ENCODE results near the gene KIF1B.
A peak's percentile ranks its signal among the peaks of the same experiment; 100 is the strongest.
"Not testable (repeated sequence)": the region's sequence is repeated elsewhere in the genome, so short reads cannot be mapped to it uniquely, and the experiment has no call there.

The KIF1B gene

DNA sequence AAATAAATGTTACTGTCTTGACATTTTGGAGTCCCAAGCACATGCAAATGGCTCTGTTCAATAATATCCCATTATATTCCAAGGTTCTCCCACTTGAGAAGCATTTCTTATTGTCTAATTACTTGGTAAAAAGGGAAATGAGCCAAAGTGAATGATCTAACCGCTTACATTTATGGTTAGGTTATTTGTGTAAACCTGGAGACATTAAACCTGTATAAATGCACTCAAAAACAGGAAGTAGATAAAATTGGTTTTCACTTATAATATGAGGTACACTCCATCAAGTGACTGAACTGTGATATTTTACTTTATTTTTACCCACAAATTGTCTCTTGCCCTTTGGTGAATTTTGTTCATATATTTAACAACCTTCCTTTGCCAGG is 26.8 kb downstream of the KIF1B start:
- no peak for DNase-seq

DNA sequence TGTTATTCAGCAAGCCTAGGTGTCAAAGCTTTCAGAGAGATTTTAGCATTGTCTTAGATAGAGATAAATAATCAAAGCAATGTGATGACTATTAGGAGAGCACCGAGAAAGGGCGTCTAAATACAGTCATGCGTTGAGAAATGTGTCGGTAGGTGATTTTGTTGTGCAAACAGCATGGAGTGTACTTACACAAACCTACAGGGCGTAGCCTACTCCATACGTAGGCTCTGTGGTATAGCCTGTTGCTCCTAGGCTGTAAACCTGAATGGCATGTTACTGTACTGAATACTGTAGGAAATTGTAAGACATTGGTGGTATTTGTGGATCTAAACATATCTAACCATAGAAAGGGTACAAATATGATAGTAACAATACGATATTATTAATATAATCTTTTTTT is 31.8 kb downstream of the KIF1B start:
- DNase-seq = no peak

DNA sequence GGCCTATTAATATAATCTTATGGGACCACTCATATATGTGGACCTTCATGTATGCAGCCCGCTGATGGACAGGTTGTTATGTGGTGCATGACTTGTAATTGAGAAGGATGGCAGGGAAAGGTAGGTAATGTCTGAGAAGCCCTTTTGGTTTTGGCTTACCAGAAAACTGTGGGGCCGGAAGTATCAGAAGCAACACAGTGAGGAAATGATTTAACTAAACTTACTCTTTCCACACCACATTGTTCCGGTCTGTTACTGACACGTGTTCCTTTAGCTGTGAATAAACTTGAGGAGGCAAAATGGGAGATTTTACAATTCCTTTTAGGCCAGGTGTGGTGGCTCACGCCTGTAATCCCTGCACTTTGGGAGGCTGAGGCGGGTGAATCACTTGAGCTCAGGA is 32.4 kb downstream of the KIF1B start:
- no peak for DNase-seq

DNA sequence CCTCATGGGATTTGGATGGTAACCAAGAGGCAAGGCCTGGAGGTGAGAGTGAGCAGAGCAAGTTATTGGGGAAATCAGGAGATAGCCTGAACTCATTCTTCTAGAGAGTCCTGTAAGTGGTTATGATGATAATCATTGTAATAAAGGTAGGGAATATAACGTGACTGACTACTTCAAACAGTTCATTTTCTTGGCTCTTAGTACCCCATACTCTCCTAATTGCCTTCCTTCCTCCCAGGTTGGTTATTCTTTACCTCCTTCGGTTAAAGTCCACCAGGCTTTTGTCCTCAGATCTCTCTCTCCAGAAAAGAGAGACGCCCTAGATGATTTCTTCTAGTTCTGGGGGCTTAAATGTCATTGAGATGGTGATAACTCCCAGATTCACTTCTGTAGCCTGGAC is 35.3 kb downstream of the KIF1B start:
- no peak for DNase-seq

DNA sequence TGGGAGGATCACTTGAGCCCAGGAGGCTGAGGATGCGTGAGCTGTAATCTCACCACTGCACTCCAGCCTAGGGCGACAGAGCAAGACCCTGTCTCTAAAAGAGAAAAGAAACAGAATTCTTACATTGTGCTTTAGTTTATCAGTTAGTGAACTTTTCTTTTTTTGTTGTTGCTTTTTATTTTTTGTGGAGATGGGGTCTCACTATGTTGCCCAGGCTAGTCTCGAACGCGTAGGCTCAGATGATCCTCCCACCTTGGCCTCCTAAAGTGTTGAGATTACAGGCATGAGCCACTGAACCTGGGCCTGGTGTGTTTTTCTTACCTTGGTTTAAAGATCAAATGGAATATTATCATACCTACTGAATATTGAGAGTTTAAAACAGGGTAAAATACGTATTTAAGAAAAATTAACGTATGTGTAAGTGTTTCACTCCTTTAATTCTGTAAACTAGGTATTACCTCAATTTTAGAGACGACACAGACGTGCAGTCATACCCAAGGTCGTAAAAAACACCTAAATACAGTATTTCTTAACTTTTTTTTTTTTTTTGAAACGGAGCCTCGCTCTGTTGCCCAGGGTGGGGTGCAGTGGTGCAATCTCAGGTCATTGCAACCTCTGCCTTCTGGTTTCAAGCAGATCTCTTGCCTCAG is 39.6 kb downstream of the KIF1B start:
- DNase-seq = no peak

DNA sequence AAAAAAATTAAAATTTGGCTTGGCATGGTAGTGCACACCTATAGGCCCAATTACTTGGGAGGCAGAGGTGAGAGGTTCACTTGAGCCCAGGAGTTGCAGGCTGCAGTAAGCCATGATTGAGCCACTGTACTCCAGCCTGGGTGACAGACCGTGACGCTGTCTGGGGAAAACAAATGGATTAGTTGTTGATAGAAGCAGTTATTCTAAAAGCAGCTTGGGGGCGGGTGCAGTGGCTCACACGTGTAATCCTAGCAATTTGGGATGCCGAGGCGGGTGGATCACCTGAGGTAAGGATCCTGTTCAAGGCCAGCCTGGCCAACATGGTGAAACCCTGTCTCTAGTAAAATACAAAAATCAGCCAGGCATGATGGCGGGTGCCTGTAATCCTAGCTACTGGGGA is 40.3 kb downstream of the KIF1B start:
- peak; percentile 98 for DNase-seq

DNA sequence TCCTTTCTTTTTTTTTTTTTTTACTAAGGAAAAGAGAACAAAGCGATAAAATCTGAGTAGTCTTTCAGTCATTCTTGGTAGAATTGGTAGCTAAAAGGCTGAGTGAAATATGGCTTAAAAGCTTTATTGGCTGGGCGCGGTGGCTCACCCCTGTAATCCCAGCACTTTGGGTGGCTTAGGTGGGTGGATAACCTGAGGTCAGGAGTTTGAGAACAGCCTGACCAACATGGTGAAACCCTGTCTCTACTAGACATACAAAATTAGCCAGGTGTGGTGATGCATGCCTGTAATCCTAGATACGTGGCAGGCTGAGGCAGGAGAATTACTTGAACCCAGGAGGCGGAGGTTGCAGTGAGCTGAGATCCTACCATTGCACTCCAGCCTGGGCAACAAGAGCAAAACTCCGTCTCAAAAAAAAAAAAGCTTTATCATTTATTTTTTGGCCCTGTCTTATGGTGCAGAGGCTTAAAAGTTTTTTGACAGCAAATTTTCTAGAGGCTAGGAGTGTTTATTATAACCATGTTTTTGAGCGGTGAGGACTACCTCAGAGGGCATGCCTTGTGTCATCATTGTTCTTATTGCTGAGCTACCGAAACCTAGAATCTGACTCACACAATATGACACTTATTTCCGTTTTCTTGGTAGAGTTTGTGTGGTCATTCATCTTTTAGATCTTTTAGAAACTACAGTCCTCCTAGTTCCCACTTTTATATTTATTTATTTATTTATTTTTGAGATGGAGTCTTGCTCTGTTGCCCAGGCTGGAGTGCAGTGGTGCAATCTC is 41.1 kb downstream of the KIF1B start:
- peak; percentile 79 for DNase-seq

DNA sequence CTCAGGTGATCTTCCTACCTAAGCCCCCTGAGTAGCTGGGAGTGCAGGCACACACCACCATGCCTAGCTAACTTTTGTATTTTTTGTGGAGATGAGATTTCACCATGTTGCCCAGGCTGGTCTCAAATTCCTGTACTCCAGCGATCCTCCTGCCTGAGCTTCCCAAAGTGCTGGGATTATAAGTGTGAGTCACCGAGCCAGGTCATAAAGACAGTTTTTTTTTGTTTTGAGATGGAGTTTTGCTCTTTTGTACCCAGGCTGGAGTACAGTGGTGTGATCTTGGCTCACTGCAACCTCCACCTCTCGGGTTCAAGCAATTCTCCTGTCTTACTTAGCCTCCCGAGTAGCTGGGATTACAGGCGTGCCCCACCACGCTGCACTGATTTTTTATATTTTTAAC is 42.1 kb downstream of the KIF1B start:
- DNase-seq = peak; percentile 33

DNA sequence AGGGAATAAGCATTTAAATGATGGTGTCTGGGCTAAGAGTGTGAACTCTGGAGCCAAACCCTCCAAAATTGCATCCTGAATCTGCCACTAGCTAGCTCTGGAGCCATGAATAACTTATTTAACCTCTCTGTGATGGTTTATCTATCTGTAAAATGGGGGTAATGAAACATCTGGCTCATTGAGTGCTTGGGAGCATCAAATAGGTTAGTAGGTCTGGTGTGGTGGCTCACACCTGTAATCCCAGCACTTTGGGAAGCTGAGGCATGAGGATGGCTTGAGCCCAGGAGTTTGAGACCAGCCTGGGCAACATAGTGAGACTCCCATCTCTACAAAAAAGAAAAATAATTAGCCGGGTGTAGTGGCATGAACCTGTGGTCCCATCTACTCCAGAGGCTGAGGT is 42.8 kb downstream of the KIF1B start:
- DNase-seq = no peak

DNA sequence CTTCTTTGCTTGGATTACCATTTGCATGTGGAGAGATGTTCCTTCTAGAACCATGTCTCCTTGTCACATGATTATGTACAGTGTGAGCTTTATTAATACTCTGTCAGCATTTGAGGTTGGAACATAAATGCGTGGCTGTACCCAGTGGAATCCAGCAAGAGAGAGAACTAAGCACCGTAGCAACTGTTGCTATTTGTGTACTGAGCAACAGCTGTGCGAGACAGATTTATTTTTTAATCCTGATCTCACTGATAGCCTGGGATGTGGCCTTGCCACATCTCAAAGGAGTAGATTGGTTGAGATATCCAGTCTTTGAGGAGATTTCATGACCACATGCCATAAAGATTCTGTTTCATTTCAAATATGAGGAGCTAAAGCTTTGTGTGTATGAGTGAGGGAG is 43.4 kb downstream of the KIF1B start:
- DNase-seq = peak; percentile 98

DNA sequence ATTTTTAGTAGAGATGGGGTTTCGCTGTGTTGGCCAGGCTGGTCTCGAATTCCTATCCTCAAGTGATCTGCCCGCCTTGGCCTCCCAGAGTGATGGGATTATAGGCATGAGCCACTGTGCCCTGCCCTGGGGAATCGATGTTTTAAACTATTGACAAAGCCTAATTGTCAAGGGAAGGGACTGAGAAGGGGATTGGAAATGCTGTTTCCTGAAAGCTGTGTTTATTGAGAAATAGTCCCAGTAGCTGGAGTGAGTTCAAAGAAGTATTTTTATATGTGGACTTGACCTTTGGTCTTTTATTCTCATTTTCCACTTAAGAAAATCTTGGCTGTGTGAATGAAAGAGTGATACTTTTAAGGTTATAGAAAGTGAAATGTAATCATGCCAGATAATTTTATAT is 47.5 kb downstream of the KIF1B start:
- no peak for DNase-seq

DNA sequence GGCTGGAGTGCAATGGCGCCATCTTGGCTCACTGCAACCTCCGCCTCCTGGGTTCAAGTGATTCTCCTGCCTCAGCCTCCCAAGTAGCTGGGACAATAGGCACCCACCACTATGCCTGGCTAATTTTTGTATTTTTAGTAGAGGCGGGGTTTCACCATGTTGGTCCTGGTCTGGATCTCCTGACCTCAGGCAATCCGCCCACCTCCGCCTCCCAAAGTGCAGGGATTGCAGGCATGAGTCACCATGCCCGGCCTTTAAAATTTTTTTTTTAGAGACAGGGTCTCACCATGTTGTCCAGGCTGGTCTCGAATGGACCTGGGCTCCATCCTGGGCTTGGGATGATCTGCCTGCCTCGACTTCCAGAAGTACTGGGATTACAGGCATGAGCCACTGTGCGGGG is 49.2 kb downstream of the KIF1B start:
- not testable (repeated sequence) for DNase-seq

DNA sequence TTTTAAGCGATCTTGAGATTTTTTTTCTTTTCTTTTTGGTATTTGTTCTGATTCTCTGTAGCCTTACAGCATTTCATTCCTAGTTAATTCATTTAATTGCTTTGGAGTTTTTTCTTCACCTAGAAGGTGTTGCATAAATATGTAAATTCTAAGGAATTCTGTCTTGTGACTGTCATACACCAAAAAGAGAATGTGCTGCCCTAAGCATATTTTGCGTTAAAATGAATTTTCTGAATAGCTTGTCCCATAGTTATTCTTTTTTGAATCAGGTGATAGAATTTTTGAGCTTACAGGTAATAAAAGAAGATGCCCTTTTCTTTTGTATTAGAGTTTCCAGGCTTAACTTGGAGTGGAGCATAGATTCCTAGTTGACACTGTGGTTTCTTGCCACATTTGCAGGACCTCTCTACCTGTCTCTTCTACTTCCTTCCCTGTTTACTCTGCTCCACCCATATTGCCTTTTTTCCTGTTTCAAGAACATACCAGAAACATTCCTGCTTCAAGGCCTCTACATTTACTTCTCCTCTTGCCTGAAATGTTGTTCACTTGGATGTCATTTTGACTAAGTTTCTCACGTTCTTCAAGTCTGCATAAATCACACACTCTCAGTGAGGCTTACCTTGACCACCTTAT is 53.2 kb downstream of the KIF1B start:
- no peak for DNase-seq

DNA sequence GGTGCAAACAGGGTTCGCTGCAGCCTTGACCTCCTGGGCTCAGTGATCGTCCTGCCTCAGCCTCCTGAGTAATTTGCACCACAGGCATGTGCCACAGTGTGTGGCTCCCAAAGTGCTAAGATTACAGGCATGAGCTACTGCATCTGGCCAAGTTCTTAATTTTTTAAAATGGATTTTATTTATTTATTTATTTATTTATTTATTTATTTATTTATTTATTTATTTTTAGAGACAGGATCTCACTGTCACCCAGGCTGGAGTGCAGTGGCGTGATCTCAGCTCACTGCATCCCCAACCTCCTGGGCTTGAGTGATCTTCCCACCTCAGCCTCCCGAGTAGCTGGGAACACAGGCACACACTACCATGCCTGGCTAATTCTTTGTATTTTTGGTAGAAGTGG is 54.7 kb downstream of the KIF1B start:
- DNase-seq = no peak

DNA sequence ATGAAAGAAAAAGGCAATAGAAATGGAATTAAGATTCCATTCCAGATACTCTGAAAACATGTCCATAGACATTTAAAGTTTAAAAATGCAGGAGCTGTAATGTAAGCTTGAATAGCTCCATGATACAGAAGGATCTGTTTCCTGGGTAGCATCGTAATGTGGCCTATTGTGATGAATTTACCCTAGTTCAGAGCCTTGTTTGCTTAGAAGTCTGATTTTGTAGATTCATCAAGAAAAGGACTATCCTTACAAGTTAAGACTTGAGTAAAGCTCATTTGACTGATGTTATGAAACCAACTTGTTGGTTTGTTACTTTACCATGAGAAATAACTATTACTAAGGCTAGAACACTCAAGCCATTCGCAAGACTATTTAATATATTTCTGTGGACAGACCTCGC is 55.5 kb downstream of the KIF1B start:
- DNase-seq = no peak

DNA sequence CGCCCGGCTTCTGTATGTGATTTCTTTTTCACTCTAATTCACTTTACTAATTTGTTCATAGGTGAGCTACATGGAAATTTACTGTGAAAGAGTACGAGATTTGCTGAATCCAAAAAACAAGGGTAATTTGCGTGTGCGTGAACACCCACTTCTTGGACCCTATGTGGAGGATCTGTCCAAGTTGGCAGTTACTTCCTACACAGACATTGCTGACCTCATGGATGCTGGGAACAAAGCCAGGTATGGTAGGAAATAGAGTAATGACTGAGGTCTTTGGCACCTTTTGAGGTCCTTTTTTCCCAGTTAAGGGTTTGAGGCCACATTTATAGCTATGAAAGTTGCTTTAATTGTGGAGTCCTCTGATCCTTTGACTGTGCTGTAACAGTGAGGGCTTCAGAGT is 56.9 kb downstream of the KIF1B start:
- DNase-seq = no peak

DNA sequence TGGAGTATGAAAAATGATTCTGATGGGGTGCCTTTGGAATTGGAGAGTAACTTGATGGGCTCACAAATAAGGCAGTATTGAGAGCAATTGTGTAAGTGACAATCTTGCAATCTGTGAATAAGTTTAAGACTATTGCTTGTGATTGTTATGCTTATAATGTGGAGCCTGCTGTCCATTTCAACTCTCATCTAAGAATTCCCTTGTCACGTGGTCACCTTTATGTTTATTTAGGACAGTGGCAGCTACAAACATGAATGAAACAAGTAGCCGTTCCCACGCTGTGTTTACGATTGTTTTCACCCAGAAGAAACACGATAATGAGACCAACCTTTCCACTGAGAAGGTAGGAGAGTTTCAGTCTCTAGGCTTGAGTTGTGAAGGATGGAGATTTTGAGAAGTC is 57.6 kb downstream of the KIF1B start:
- DNase-seq = no peak

DNA sequence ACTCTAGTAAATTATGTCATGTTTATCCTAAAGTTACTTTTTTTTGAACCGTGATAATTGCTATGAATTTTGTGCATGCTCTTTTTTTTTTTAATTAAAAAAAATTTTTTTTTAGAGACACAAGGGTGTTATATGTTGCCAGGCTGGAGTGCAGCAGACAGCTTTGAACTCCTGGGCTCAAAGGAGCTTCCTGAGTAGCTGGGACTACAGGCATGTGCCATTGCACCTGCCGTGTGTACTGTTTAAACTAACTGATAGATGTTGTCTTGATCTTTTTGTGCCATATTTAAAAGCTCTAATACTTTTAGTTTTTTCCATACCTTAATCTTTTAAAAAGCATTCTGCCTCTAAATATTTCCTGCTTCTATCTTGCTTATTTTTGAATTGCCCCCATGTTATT is 60.7 kb downstream of the KIF1B start:
- DNase-seq = no peak

DNA sequence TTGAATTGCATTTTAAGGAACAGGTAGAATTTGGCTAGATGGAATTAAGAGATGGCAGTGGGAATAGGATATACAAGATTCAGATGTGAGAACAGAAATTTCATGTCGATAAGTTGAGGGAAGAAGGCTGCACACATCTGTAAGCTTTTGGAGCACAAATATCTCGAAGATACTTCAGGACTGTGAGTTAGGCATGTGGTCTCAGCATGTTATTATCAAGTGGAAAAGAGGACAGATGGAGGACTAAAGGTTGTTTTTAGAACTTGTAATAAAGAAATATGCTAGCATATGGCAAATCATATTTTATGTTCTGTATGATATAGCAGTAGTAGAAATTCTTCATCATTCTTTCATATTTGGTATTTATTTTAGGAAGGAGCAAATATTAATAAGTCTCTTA is 61.5 kb downstream of the KIF1B start:
- no peak for DNase-seq

DNA sequence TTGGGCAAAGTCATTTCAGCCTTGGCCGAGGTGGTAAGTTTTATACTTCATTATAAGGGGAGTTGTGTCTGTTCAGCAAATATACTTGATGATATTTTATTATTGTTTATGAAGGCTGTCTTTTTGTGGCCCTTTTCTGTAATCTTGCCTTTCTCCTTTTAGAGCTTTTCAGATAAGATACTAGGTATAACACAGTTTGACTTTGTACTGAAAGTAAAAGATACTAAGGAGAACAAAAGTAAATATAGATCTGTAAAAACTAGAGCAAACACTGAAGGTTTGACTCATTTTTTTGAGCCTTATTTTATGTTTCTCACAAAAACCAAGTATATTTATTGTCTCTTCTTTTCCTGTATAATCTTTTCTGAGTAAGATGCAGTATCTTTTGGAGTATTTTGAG is 61.9 kb downstream of the KIF1B start:
- DNase-seq = no peak

DNA sequence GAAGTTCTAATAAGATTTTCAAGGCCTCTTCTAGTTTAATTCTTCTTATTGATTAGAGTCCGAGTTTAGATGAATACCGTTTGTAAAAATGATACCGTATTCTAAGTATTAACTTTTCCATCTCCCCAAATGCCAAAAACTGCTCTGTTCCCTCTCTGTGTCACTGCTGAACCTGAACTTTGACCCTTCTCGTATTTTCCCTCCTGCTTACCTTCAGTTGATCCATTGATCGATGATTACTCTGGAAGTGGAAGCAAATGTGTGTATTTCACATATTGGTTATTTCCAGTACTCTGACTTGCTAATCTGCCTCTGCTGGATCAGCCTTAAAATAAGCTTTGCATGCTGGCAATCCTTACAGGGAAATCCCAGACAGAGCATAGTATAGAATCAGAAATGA is 68.5 kb downstream of the KIF1B start:
- DNase-seq = no peak

DNA sequence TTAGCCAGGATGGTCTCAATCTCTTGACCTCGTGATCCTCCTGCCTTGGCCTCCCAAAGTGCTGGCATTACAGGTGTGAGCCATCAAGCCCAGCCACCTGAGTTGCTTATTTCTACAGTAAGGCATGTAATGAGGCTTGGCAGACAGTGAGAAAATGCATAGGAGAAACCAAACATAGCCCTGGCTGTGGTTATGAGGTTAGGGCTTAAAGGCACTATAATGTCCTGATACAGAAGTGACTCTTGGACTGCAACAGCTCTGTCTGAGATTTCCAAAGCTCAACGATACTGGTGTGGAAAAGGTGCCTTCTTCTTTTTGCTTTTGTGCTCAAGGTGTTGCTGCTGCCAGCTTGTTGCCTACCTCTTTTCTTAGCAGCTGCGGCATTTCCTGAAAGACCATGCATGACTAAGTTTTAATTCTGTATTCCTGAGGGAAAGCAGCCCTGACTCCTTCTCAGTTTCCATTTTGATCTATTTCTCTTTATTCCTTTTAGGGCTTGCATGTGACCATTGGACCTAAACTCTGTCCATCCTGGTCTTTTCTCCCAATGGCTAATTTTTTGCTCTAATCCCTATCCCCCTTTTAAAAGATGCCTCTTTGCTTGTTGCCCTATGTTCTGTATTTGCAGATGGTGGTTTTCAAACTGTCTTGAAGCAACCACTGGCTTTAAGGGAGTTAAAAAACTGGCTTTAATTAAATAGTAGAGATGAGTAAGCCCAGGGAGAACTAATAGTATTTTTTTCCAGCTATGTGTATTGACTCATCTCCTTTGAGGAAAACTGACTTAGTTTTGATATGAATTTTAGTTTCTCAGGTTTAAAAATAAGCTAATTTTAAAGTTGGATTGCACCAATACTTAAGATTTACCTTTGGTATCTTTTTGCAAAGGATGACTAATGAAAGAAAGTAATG is 70.3 kb downstream of the KIF1B start:
- DNase-seq = no peak

DNA sequence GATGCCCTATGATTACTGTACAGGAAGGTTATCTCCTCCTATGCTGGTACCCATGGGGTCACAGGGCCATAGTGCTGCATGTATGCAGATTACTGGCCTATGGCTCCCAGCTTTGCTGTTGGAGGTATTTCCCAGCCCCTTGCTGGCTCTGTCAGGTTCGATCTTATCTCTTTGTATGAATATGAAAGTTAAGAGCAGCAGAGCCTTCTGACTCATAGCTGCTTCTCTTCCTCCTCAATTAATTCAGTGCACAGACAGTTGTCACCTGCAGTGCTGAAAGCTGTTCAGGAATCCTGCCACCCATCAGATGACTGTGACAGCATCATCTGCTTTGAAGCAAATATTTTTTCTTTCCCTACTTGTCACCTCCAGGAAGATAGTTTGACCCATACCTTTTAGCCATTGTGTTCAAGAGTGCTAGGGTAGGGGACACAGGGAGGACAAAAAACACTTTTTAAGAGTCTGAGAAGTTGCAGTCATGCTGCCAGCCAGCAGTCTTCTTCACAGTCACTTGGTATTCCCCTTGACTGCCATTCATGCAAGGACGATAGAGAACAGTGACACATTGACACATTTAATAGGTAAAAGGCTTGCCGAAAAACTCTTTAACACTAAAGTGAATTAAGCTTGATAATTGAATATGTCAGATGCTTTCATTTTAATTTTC is 73.1 kb downstream of the KIF1B start:
- DNase-seq = no peak

Measured in NCI-H82 (cell line).